Psoas muscle (tissue), 8 donors: ENCODE data around the gene DOCK2. TPM values are rescaled to one million over a fixed set of nuclear protein-coding genes. Genes with fewer than 3 reads are reported as not detected.

ENCODE experiments used
- ATAC-seq, 4 donors: fragments of 200-7000 bp; cut with Tn5 transposase; one replicate each; pipeline ENCODE4 v1.9.1; 2020; ENCODE audit warnings: moderate library complexity in 3 of 4, mild to moderate bottlenecking in 2 of 4
- DNase-seq, 2 donors: peaks; one replicate each; pipeline ENCODE4 v3.0.0-alpha.2; 2020
- H3K27ac ChIP-seq: fragments of 200-600 bp; one replicate; pipeline ENCODE4 v1.8.0; 2022
- H3K27me3 ChIP-seq, 3 donors: fragments of 200-600 bp in 1 of 3; one replicate each; pipeline versions ENCODE4 v1.6.1 to v1.8.0; 2013 to 2022; ENCODE audit warnings: low read length in 2 of 3, mild to moderate bottlenecking in 2 of 3, moderate library complexity in 1 of 3; ENCODE audit not compliant: insufficient read depth in 3 of 3
- H3K36me3 ChIP-seq, 2 donors: fragments of 200-600 bp in 1 of 2; one replicate each; pipeline versions ENCODE4 v1.6.1 to v1.8.0; 2013 to 2022; ENCODE audit warnings: low read depth in 1 of 2, mild to moderate bottlenecking in 1 of 2, moderate library complexity in 1 of 2; ENCODE audit not compliant: insufficient read depth in 1 of 2
- H3K4me1 ChIP-seq: fragments of 200-600 bp; one replicate; pipeline ENCODE4 v1.8.0; 2022
- H3K4me3 ChIP-seq: fragments of 200-600 bp; one replicate; pipeline ENCODE4 v1.8.0; 2022; ENCODE audit warnings: mild to moderate bottlenecking
- H3K9me3 ChIP-seq: fragments of 200-600 bp; one replicate; pipeline ENCODE4 v1.8.0; 2022
- WGBS, 3 donors: extraction: QIAGEN DNeasy Blood & Tissue Kit; methylation state at CpG; one replicate each; pipeline versions ENCODE4 v1.1.6 to v1.1.7; 2013; 5-methylcytosine and 5-hydroxymethylcytosine counted together
- intact Hi-C, 2 donors: fragments of 100-400 bp; cut with DNase I; formaldehyde crosslinking; loops; one replicate each; pipeline versions ENCODE4 v1.11.0 to v1.14.2; 2022
- polyA plus RNA-seq, 3 donors: library from polyadenylated mRNA; stranded (reverse); fragments of 200-250 nt; gene quantifications; one replicate each; pipeline ENCODE4 v1.2.3, GENCODE V29; 2013
- total RNA-seq, 4 donors: library from RNA; stranded (reverse); fragmentation: NEBNext Ultra II Directional in 2 of 4; extraction: Animal tissue kit (Norgen Biotek cat#: 25700) in 2 of 4; gene quantifications; one replicate each; pipeline versions ENCODE4 v1.2.1 to v1.2.4, GENCODE V29; 2021 to 2023
- TF ChIP-seq, protein P1 (sequence below): fragments of 200-600 bp; IDR thresholded peaks from one replicate; pipeline ENCODE4 v1.8.0; 2022; ENCODE audit warnings: antibody characterized with exemption
- donor health status: healthy with polysubstance abuse.
- donor health status: DM: no; HTN: no; CAD: no; lungs with moderate emphysema.
- donor health status: Bipolar disorder and iron deficiency.
- donor health status: healthy.
- donor health status: DM: yes; HTN: yes; CAD: no.
- donor health status: DM: no; HTN: no; CAD: no.
- donor health status: DM: no; HTN: no; CAD: no.
- donor health status: DM: yes; HTN: yes; CAD: no.

The DOCK2 gene
- total and polyA plus RNA-seq, 7 donors, result 0.37 to 4.4 (median 3.5) TPM

GRCh38 chr5:169711551-169712225, 74.6 kb downstream of the DOCK2 start:
- WGBS, 3 donors, result 86 to 90% (median 86%) methylated on average over 4 of the region's 4 CpGs

DNA sequence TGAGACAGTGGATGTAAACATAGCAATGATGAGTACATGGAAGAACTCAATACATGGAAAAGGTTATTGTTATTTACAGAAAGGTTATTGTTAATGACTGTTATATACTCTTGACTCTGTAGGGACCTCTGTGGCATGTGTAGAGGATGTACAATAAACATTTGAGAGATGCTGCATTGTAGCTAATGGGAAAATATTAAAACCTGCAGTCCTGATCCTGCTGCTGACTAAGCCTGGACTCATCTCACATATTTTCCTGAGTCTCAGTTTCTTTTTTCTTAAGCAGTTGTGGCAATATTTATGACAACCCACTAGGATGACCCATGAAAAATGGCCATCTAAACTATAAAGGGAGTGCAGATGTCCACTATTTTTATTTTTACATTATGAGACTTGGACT, 75.4 kb downstream of the DOCK2 start:
- Histone ChIP-seq H3K27me3 (peaks cover 0 to 7% (median 0%) of the 10 kb centered on the region in 3 donors), H3K9me3 (no peaks in the 10 kb centered on the region), H3K36me3 (no peaks in the 10 kb centered on the region), H3K4me1 (no peaks in the 10 kb centered on the region), H3K27ac (no peak overlapping the region), H3K4me3 (no peak overlapping the region)
- DNase-seq (no peak), ATAC-seq (no peak)
- intact Hi-C loops, result no loop called here
- TF ChIP-seq, protein P1, sequence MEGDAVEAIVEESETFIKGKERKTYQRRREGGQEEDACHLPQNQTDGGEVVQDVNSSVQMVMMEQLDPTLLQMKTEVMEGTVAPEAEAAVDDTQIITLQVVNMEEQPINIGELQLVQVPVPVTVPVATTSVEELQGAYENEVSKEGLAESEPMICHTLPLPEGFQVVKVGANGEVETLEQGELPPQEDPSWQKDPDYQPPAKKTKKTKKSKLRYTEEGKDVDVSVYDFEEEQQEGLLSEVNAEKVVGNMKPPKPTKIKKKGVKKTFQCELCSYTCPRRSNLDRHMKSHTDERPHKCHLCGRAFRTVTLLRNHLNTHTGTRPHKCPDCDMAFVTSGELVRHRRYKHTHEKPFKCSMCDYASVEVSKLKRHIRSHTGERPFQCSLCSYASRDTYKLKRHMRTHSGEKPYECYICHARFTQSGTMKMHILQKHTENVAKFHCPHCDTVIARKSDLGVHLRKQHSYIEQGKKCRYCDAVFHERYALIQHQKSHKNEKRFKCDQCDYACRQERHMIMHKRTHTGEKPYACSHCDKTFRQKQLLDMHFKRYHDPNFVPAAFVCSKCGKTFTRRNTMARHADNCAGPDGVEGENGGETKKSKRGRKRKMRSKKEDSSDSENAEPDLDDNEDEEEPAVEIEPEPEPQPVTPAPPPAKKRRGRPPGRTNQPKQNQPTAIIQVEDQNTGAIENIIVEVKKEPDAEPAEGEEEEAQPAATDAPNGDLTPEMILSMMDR, result no peak

More at GRCh38 chr5:169711551-169712225, 74.6 kb downstream of the DOCK2 start:
- H3K27me3 ChIP-seq, result peaks cover 0 to 7% (median 0%) of the 10 kb centered on the region in 3 donors
- DNase-seq, result no peak
- intact Hi-C loops, result no loop called here
- H3K27ac ChIP-seq, result no peak overlapping the region
- H3K9me3 ChIP-seq, result no peaks in the 10 kb centered on the region
- no peak overlapping the region for H3K4me3 ChIP-seq
- TF ChIP-seq, protein P1, result no peak
- H3K4me1 ChIP-seq, result no peaks in the 10 kb centered on the region
- no peak for ATAC-seq
- H3K36me3 ChIP-seq, result no peaks in the 10 kb centered on the region

DNA sequence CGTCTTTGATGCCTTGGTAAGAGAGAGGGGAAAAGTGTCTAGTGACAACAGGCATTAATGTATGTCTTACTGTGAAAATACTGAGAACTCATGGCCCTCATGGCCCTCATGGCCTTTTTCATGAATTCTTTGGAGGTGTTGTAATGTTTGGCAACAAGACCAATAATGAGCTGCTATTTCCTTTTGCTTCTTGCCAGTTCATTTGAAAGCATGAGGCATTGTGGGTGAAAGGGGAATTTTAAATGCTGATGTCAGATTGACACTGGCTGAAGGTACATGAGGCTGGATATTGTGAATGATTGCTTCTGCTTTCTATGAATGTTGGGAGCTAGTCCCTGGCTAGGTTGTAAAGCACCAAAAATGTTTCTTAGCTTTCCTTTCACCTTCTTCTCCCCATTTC, 79.2 kb downstream of the DOCK2 start:
- Histone ChIP-seq H3K36me3 (no peaks in the 10 kb centered on the region), H3K4me1 (no peaks in the 10 kb centered on the region), H3K27me3 (no peaks in the 10 kb centered on the region), H3K4me3 (no peak overlapping the region), H3K9me3 (no peaks in the 10 kb centered on the region), H3K27ac (no peak overlapping the region)
- TF ChIP-seq, protein P1, result no peak
- DNase-seq (no peak), ATAC-seq (no peak)
- WGBS, 3 donors, result 36 to 59% (median 55%) methylated on average over 1 of the region's 1 CpG
- intact Hi-C loops, result no loop called here

GRCh38 chr5:169717288-169717687, 80.2 kb downstream of the DOCK2 start:
- no peak for DNase-seq
- TF ChIP-seq, protein P1, result no peak
- intact Hi-C loops, result no loop called here
- Histone ChIP-seq H3K9me3 (no peaks in the 10 kb centered on the region), H3K36me3 (no peaks in the 10 kb centered on the region), H3K27me3 (no peaks in the 10 kb centered on the region), H3K27ac (no peak overlapping the region), H3K4me3 (no peak overlapping the region), H3K4me1 (no peaks in the 10 kb centered on the region)
- ATAC-seq, result no peak
- 71 to 75% (median 72%) methylated on average over 3 of the region's 3 CpGs for WGBS, 3 donors
